ENCODE results near the gene EFTUD2. TPM values are rescaled to one million over a fixed set of nuclear protein-coding genes. Genes with fewer than 3 reads are reported as not detected.

Gene EFTUD2
- total RNA-seq, 6 donors from 2014 or later = 66.6 to 146 (median 75.6) TPM

DNA sequence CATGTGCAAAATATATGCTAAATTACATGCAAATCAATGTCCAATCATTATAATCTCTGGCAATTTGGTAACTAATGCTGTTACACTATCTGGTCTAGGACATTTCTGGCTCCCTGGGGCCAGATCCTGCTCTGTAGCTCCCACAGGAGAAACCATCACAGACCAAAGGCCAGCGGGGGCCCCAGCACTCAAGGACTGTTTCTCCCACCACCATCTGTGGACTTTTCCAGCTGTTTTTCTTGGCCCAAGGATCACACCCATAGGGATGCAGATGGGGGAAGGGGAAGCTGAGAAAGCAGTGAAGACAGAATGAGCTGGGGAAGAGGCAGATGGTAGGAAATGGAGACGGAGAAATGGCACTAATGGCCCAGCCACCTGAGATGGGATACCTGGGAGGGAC, 51.7 kb downstream of the EFTUD2 start, which contains the start of gene HIGD1B:
Gene HIGD1B, plus strand, starts transcription at position 298 of the 400 bp plus-strand sequence. CDS start 270 bp downstream, outside the sequence.
- WGBS, 2 donors = 69 to 73% methylated on average over 2 of the region's 2 CpGs
- no peaks in the 10 kb centered on the region for H3K27me3 ChIP-seq
- no peak for DNase-seq
- no peaks in the 10 kb centered on the region for H3K4me1 ChIP-seq
- H3K36me3 ChIP-seq = peaks cover 8 to 30% (median 27%) of the 10 kb centered on the region in 4 donors
- ATAC-seq (ENCODE audit: low FRiP score in 2 of 2) = no peak
- H3K27ac ChIP-seq = peak within 1 kb of the TSS in 3 of 4 donors; percentile 5 to 68 (median 46)
- H3K9me3 ChIP-seq = no peaks in the 10 kb centered on the region
- no peak within 1 kb of the TSS for H3K4me3 ChIP-seq
- TF ChIP-seq EP300 (IDR thresholded peaks at IDR 0.05) (no peak), POLR2A (IDR thresholded peaks at IDR 0.05) (no peak), POLR2AphosphoS5 (IDR thresholded peaks at IDR 0.05) (no peak)
- TF ChIP-seq, protein P1, sequence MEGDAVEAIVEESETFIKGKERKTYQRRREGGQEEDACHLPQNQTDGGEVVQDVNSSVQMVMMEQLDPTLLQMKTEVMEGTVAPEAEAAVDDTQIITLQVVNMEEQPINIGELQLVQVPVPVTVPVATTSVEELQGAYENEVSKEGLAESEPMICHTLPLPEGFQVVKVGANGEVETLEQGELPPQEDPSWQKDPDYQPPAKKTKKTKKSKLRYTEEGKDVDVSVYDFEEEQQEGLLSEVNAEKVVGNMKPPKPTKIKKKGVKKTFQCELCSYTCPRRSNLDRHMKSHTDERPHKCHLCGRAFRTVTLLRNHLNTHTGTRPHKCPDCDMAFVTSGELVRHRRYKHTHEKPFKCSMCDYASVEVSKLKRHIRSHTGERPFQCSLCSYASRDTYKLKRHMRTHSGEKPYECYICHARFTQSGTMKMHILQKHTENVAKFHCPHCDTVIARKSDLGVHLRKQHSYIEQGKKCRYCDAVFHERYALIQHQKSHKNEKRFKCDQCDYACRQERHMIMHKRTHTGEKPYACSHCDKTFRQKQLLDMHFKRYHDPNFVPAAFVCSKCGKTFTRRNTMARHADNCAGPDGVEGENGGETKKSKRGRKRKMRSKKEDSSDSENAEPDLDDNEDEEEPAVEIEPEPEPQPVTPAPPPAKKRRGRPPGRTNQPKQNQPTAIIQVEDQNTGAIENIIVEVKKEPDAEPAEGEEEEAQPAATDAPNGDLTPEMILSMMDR (IDR thresholded peaks at IDR 0.05) = no peak

DNA sequence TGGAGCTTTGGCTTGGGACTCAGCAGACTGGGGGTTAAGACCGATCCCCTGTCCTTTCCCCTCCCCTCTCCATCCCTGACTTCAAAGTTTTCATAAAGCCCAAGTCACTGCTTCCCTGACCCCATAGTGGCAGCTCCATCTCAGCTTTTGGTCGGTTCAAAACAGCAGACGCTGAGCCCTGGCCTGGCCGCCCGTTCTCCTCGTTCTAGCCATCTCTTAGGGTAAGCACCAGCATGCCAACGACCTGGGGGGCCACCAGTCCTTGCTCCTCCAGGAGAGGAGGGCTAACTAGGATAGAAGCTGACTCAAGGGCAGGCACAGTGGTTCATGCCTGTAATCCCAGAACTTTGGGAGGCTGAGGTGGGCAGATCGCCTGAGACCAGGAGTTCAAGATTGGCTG, 53.0 kb downstream of the EFTUD2 start:
- DNase-seq (no peak), ATAC-seq (ENCODE audit: low FRiP score in 2 of 2) (no peak)
- TF ChIP-seq POLR2A (IDR thresholded peaks at IDR 0.05) (no peak), EP300 (IDR thresholded peaks at IDR 0.05) (no peak), POLR2AphosphoS5 (IDR thresholded peaks at IDR 0.05) (no peak)
- TF ChIP-seq, protein P1 (IDR thresholded peaks at IDR 0.05) = no peak
- no peak overlapping the region for H3K4me3 ChIP-seq
- peaks cover 7 to 16% (median 13%) of the 10 kb centered on the region in 4 donors for H3K36me3 ChIP-seq
- 72 to 76% methylated on average over 8 of the region's 8 CpGs for WGBS, 2 donors
- H3K4me1 ChIP-seq = no peaks in the 10 kb centered on the region
- peak overlapping the region in 2 of 4 donors; percentile 5 to 52 for H3K27ac ChIP-seq
- H3K9me3 ChIP-seq = no peaks in the 10 kb centered on the region
- H3K27me3 ChIP-seq = no peaks in the 10 kb centered on the region

DNA sequence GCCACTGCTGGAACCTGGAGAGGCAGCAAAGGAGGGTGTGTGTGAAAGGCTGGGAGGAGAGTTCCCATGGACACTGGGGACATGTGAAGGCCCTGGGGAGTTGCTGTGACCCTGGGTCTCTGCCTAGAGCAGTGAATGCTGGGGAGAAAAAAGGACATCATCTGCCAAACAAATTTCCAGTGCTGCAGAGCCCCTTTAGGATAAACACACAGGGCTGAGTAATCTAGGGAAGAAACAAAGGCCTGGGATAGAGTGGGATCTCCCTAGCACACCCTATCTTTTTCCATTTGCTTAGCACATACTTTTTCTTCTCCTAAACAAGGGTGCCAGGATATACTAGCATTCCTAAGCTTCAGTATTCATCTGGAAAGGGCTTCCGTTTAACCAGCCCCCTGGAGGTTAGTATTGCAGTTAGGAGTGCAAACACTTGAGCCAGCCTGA, 54.8 kb downstream of the EFTUD2 start:
- TF ChIP-seq EP300 (IDR thresholded peaks at IDR 0.05) = peak in 2 of 4 donors; percentile 20 to 36
- TF ChIP-seq, protein P1 (IDR thresholded peaks at IDR 0.05) = no peak
- H3K36me3 ChIP-seq = no peaks in the 10 kb centered on the region
- H3K4me1 ChIP-seq = no peaks in the 10 kb centered on the region
- WGBS, 2 donors = 47 to 60% methylated on average over 1 of the region's 1 CpG
- no peaks in the 10 kb centered on the region for H3K27me3 ChIP-seq
- H3K4me3 ChIP-seq = no peak overlapping the region
- DNase-seq = no peak
- no peaks in the 10 kb centered on the region for H3K9me3 ChIP-seq
- no peak for ATAC-seq (ENCODE audit: low FRiP score in 2 of 2)
- H3K27ac ChIP-seq = peak overlapping the region in 2 of 4 donors; percentile 15 to 49

DNA sequence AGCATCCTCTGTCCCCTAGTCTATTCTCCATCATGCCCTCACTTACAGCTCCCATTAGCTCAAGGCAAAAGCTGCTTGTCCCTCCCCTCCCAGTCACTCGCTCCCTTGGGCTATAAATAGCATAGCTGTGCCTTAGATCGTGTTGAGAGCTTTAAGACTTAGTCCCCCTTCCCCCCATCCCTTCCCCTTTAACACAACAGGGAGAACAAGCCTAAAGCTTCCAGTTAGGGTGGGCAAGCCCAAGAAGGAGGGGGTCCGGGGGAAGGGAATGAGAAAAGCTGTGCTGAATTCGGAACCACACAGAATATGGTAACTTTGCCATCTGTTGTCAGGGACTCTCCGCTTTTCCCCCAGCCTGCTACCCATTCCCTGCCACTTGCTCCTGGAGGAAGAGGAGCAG, 56.5 kb downstream of the EFTUD2 start:
- ATAC-seq (ENCODE audit: low FRiP score in 2 of 2) = no peak
- 42 to 52% methylated on average over 5 of the region's 5 CpGs for WGBS, 2 donors
- no peak for DNase-seq
- no peaks in the 10 kb centered on the region for H3K36me3 ChIP-seq
- no peaks in the 10 kb centered on the region for H3K9me3 ChIP-seq
- peak overlapping the region in 2 of 4 donors; percentile 14 to 30 for H3K27ac ChIP-seq
- TF ChIP-seq, protein P1 (IDR thresholded peaks at IDR 0.05) = no peak
- no peak for TF ChIP-seq POLR2A (IDR thresholded peaks at IDR 0.05)
- TF ChIP-seq EP300 (IDR thresholded peaks at IDR 0.05) = no peak
- no peak for TF ChIP-seq POLR2AphosphoS5 (IDR thresholded peaks at IDR 0.05)
- H3K4me3 ChIP-seq = no peak overlapping the region
- H3K27me3 ChIP-seq = no peaks in the 10 kb centered on the region
- no peaks in the 10 kb centered on the region for H3K4me1 ChIP-seq

DNA sequence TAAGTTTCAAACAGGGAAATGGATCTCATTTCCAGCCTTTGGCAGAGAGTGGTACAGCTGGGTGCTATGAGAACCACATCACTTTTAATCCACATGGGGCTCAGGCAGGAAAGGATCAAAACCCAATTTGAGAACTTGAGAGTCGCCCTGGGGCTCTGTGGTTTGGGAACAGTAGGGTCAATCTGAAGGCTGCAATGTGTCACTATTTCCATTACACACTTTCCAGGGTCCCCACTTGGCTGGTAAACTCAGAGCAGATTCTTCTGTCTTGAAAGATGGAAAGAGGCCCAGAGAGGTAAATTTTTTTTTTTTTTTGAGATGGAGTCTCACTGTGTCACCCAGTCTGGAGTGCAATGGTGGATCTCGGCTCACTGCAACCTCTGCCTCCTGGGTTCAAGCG, 58.3 kb downstream of the EFTUD2 start:
- H3K4me3 ChIP-seq = no peak overlapping the region
- ATAC-seq (ENCODE audit: low FRiP score in 2 of 2) (no peak), DNase-seq (no peak)
- no peaks in the 10 kb centered on the region for H3K36me3 ChIP-seq
- H3K27ac ChIP-seq = no peak overlapping the region
- no peaks in the 10 kb centered on the region for H3K27me3 ChIP-seq
- no peaks in the 10 kb centered on the region for H3K9me3 ChIP-seq
- WGBS, 2 donors = 74 to 81% methylated on average over 3 of the region's 3 CpGs
- TF ChIP-seq POLR2A (IDR thresholded peaks at IDR 0.05) (no peak), POLR2AphosphoS5 (IDR thresholded peaks at IDR 0.05) (no peak)
- H3K4me1 ChIP-seq = no peaks in the 10 kb centered on the region

All from upper lobe of left lung (tissue), 6 donors.